Psoas muscle (tissue), 8 donors: ENCODE data around the gene ABCG1. TPM values are rescaled to one million over a fixed set of nuclear protein-coding genes. Genes with fewer than 3 reads are reported as not detected.

ENCODE experiments used
- ATAC-seq, 4 donors: fragments of 200-7000 bp; cut with Tn5 transposase; one replicate each; pipeline ENCODE4 v1.9.1; 2020; ENCODE audit warnings: moderate library complexity in 3 of 4, mild to moderate bottlenecking in 2 of 4
- DNase-seq, 2 donors: peaks; one replicate each; pipeline ENCODE4 v3.0.0-alpha.2; 2020
- H3K27ac ChIP-seq: fragments of 200-600 bp; one replicate; pipeline ENCODE4 v1.8.0; 2022
- H3K27me3 ChIP-seq, 3 donors: fragments of 200-600 bp in 1 of 3; one replicate each; pipeline versions ENCODE4 v1.6.1 to v1.8.0; 2013 to 2022; ENCODE audit warnings: low read length in 2 of 3, mild to moderate bottlenecking in 2 of 3, moderate library complexity in 1 of 3; ENCODE audit not compliant: insufficient read depth in 3 of 3
- H3K36me3 ChIP-seq, 2 donors: fragments of 200-600 bp in 1 of 2; one replicate each; pipeline versions ENCODE4 v1.6.1 to v1.8.0; 2013 to 2022; ENCODE audit warnings: low read depth in 1 of 2, mild to moderate bottlenecking in 1 of 2, moderate library complexity in 1 of 2; ENCODE audit not compliant: insufficient read depth in 1 of 2
- H3K4me1 ChIP-seq: fragments of 200-600 bp; one replicate; pipeline ENCODE4 v1.8.0; 2022
- H3K4me3 ChIP-seq: fragments of 200-600 bp; one replicate; pipeline ENCODE4 v1.8.0; 2022; ENCODE audit warnings: mild to moderate bottlenecking
- H3K9me3 ChIP-seq: fragments of 200-600 bp; one replicate; pipeline ENCODE4 v1.8.0; 2022
- CTCF ChIP-seq: fragments of 200-600 bp; IDR thresholded peaks from one replicate; pipeline ENCODE4 v1.8.0; 2022; ENCODE audit warnings: antibody characterized with exemption
- WGBS, 3 donors: extraction: QIAGEN DNeasy Blood & Tissue Kit; methylation state at CpG; one replicate each; pipeline versions ENCODE4 v1.1.6 to v1.1.7; 2013; 5-methylcytosine and 5-hydroxymethylcytosine counted together
- intact Hi-C, 2 donors: fragments of 100-400 bp; cut with DNase I; formaldehyde crosslinking; loops; one replicate each; pipeline versions ENCODE4 v1.11.0 to v1.14.2; 2022
- polyA plus RNA-seq, 3 donors: library from polyadenylated mRNA; stranded (reverse); fragments of 200-250 nt; gene quantifications; one replicate each; pipeline ENCODE4 v1.2.3, GENCODE V29; 2013
- total RNA-seq, 4 donors: library from RNA; stranded (reverse); fragmentation: NEBNext Ultra II Directional in 2 of 4; extraction: Animal tissue kit (Norgen Biotek cat#: 25700) in 2 of 4; gene quantifications; one replicate each; pipeline versions ENCODE4 v1.2.1 to v1.2.4, GENCODE V29; 2021 to 2023
- donor health status: healthy with polysubstance abuse.
- donor health status: DM: no; HTN: no; CAD: no; lungs with moderate emphysema.
- donor health status: Bipolar disorder and iron deficiency.
- donor health status: healthy.
- donor health status: DM: yes; HTN: yes; CAD: no.
- donor health status: DM: no; HTN: no; CAD: no.
- donor health status: DM: no; HTN: no; CAD: no.
- donor health status: DM: yes; HTN: yes; CAD: no.

The ABCG1 gene
- total and polyA plus RNA-seq, 7 donors = 2.9 to 35.8 (median 4.4) TPM

GRCh38 chr21:42305707-42306147 is 86.8 kb downstream of the ABCG1 start:
- ATAC-seq = no peak
- intact Hi-C loops = no loop called here
- DNase-seq = no peak

DNA sequence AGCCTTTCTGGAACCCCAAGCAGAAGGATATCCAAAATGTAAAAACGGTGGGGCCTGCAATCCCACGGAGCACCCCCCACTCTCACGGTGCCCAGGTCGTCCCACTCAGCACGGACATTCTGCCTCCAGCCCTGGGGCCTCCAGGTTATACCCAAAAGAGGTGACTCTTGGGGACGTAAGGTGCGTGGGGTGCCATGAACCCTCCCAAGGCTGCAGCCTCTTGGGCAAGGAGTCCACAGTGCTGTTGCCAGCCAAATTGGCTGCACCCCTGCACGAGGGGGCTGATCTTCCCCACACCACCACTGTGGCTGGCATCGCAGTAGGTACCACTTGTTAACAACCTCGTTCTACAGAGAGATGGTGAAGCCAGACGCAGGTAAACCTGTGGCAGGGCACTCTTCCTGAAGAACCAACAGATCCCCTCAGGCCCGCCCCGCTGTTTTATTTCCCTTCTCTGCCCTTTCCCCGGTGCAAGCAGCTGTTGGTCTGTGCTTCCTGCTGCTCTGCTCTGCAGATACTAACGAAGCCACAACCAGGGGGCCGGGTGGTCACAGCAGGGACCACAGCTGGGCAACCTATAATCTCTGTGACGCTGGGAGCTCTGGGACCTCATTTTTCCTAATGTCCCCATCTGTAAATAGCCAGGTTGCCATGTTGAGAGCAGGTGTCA is 87.6 kb downstream of the ABCG1 start:
- H3K27me3 ChIP-seq = peaks cover 0 to 31% (median 8%) of the 10 kb centered on the region in 3 donors
- TF ChIP-seq CTCF = no peak
- H3K4me1 ChIP-seq = no peaks in the 10 kb centered on the region
- H3K4me3 ChIP-seq = no peak overlapping the region
- no peaks in the 10 kb centered on the region for H3K9me3 ChIP-seq
- WGBS, 3 donors = 67 to 73% (median 67%) methylated on average over 17 of the region's 17 CpGs
- H3K36me3 ChIP-seq = no peaks in the 10 kb centered on the region
- no peak overlapping the region for H3K27ac ChIP-seq
- DNase-seq (no peak), ATAC-seq (no peak)
- intact Hi-C loops = no loop called here

More at GRCh38 chr21:42305707-42306147, 86.8 kb downstream of the ABCG1 start:
- H3K27ac ChIP-seq = no peak overlapping the region
- no peaks in the 10 kb centered on the region for H3K9me3 ChIP-seq
- TF ChIP-seq CTCF = no peak
- WGBS, 3 donors = 93 to 96% (median 94%) methylated on average over 33 of the region's 33 CpGs
- no peak overlapping the region for H3K4me3 ChIP-seq
- no peaks in the 10 kb centered on the region for H3K36me3 ChIP-seq
- H3K4me1 ChIP-seq = no peaks in the 10 kb centered on the region
- H3K27me3 ChIP-seq = peaks cover 0 to 31% (median 8%) of the 10 kb centered on the region in 3 donors

DNA sequence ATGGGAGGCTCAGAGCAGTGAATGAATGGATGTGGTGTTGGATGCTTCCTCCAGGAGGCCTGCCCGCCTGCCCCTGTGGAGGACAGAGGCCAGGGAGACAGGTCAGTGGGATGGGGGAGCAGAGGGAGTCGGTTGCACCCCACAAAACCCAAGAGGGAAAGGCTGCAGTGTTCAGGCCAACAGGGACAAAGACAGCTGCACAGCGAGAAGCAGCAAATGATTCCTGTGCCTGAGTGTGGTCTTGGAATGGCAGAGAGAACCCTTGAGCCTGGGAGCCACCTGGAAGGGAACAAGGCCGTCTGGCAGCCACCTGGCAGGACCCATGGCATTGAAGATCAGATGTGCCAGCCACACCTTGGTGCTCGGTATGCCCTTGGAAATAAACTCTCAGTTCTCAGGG is 88.2 kb downstream of the ABCG1 start:
- intact Hi-C loops = no loop called here
- WGBS, 3 donors = 68 to 76% (median 70%) methylated on average over 5 of the region's 5 CpGs

GRCh38 chr21:42308161-42308913 is 89.4 kb downstream of the ABCG1 start:
- no peak for TF ChIP-seq CTCF
- DNase-seq (no peak), ATAC-seq (no peak)
- H3K27ac ChIP-seq = no peak overlapping the region
- 70 to 76% (median 71%) methylated on average over 17 of the region's 17 CpGs for WGBS, 3 donors
- H3K36me3 ChIP-seq = no peaks in the 10 kb centered on the region
- H3K27me3 ChIP-seq = peaks cover 0 to 39% (median 8%) of the 10 kb centered on the region in 3 donors
- intact Hi-C loops = no loop called here
- no peaks in the 10 kb centered on the region for H3K9me3 ChIP-seq
- H3K4me1 ChIP-seq = no peaks in the 10 kb centered on the region
- no peak overlapping the region for H3K4me3 ChIP-seq

More for the DNA sequence above, 88.2 kb downstream of the ABCG1 start:
- ATAC-seq (no peak), DNase-seq (no peak)
- Histone ChIP-seq H3K27ac (no peak overlapping the region), H3K36me3 (no peaks in the 10 kb centered on the region), H3K4me1 (no peaks in the 10 kb centered on the region), H3K4me3 (no peak overlapping the region), H3K27me3 (peaks cover 0 to 31% (median 8%) of the 10 kb centered on the region in 3 donors), H3K9me3 (no peaks in the 10 kb centered on the region)
- TF ChIP-seq CTCF = no peak
